HCT116 (cell line): ENCODE data around the gene C2CD3. TPM values are rescaled to one million over a fixed set of nuclear protein-coding genes. Genes with fewer than 3 reads are reported as not detected.

ENCODE experiments used
- ATAC-seq: fragments of 200-7000 bp; cut with Tn5 transposase; 2 replicates; pipeline ENCODE4 v1.9.1; 2020; ENCODE audit warnings: mild to moderate bottlenecking, moderate library complexity
- BruUV-seq: library from RNA; stranded (reverse); fragments of 400-500 nt; replicated peaks from 2 replicates; lab custom pipeline; 2021; lab: Mats Ljungman, UMichigan
- CTCF ChIA-PET: fragments of 300-600 bp; sonication (Branson Sonifier 250); formaldehyde crosslinking; loops from one replicate; lab custom pipeline; 2021; ENCODE audit warnings: antibody characterized with exemption; lab: Charles Lee
- POLR2A ChIA-PET: fragments of 300-600, 350-600 bp; sonication (Branson Sonifier 250); formaldehyde crosslinking; loops from one replicate; lab custom pipeline; 2021; ENCODE audit warnings: antibody characterized with exemption; lab: Charles Lee
- RAD21 ChIA-PET, 2 experiments: fragments of 300-600 bp; sonication (Branson Sonifier 250); formaldehyde crosslinking; loops; one replicate each; lab custom pipeline; 2023; ENCODE audit warnings: low total read pairs in 2 of 2; ENCODE audit not compliant: uncharacterized antibody in 2 of 2, unreplicated experiment in 2 of 2, low non-redundant PET in 1 of 2; lab: Charles Lee
- DNase-seq: peaks from one replicate; pipeline ENCODE4 v3.0.0-alpha.2; 2010; ENCODE audit warnings: low read depth, low spot score
- H2AFZ ChIP-seq: fragments of 200-600 bp; shearing (Covaris generic), sonication (generic); 2 replicates; pipeline ENCODE4 v1.6.1; 2017; ENCODE audit warnings: low read depth, mixed run types, mixed read lengths, antibody characterized with exemption, low read length; ENCODE audit not compliant: poor library complexity, severe bottlenecking
- H3K27ac ChIP-seq: 2 replicates; pipeline ENCODE4 v1.5.1; 2012; ENCODE audit warnings: low read depth, low read length
- H3K27me3 ChIP-seq: fragments of 200-600 bp; sonication (generic); 2 replicates; pipeline ENCODE4 v1.6.1; 2016; ENCODE audit warnings: mixed run types, low read length, mixed read lengths; ENCODE audit not compliant: insufficient read depth
- H3K36me3 ChIP-seq, 2 experiments: fragments of 200-500 bp in 1 of 2; fragments of 200-600 bp in 1 of 2; sonication (Bioruptor generic) in 1 of 2; sonication (generic) in 1 of 2; 2 replicates each; pipeline versions ENCODE4 v1.5.1 to v1.6.1; 2014 to 2016; ENCODE audit warnings: low read length in 2 of 2, inconsistent platforms in 1 of 2, mixed read lengths in 1 of 2, mixed run types in 1 of 2; ENCODE audit not compliant: insufficient read depth in 2 of 2, control insufficient read depth in 1 of 2
- H3K4me1 ChIP-seq, 2 experiments: fragments of 200-600 bp in 1 of 2; sonication (generic) in 1 of 2; 2 replicates each; pipeline versions ENCODE4 v1.5.1 to v1.6.1; 2012 to 2017; ENCODE audit warnings: low read length in 2 of 2, inconsistent platforms in 1 of 2, mild to moderate bottlenecking in 1 of 2, mixed read lengths in 1 of 2, mixed run types in 1 of 2, moderate library complexity in 1 of 2; ENCODE audit not compliant: insufficient read depth in 2 of 2, control insufficient read depth in 1 of 2
- H3K4me2 ChIP-seq: fragments of 200-600 bp; sonication (generic); 2 replicates; pipeline ENCODE4 v1.6.1; 2017; ENCODE audit warnings: mixed run types, low read length, mixed read lengths
- H3K4me3 ChIP-seq, 2 experiments: fragments of 200-600 bp in 1 of 2; sonication (generic) in 1 of 2; replicated peaks in 1 of 2; 2 replicates each; pipeline ENCODE4 v1.5.1; 2011 to 2016; ENCODE audit warnings: low read length in 2 of 2, control low read depth in 1 of 2, low read depth in 1 of 2, mild to moderate bottlenecking in 1 of 2, mixed read lengths in 1 of 2, mixed run types in 1 of 2
- H3K79me2 ChIP-seq: fragments of 200-600 bp; sonication (generic); 2 replicates; pipeline ENCODE4 v1.6.1; 2017; ENCODE audit warnings: mild to moderate bottlenecking, mixed run types, low read length, moderate library complexity, mixed read lengths; ENCODE audit not compliant: insufficient read depth
- H3K9ac ChIP-seq: fragments of 200-600 bp; sonication (generic); 2 replicates; pipeline ENCODE4 v1.6.1; 2016; ENCODE audit warnings: low read length, mixed read lengths
- H3K9me2 ChIP-seq: fragments of 200-600 bp; sonication (generic), shearing (Covaris generic); 2 replicates; pipeline ENCODE4 v1.6.1; 2017; ENCODE audit warnings: mixed run types, mild to moderate bottlenecking, moderate library complexity; ENCODE audit not compliant: insufficient read depth
- H3K9me3 ChIP-seq, 2 experiments: fragments of 200-500 bp in 1 of 2; fragments of 200-600 bp in 1 of 2; sonication (Bioruptor generic) in 1 of 2; sonication (generic) in 1 of 2; 2 replicates each; pipeline ENCODE4 v1.6.1; 2014 to 2017; ENCODE audit warnings: low read length in 2 of 2, mixed read lengths in 2 of 2, inconsistent platforms in 1 of 2, low read depth in 1 of 2, mild to moderate bottlenecking in 1 of 2, mixed run types in 1 of 2, moderate library complexity in 1 of 2; ENCODE audit not compliant: control insufficient read depth in 1 of 2, insufficient read depth in 1 of 2
- H4K20me1 ChIP-seq: fragments of 200-600 bp; sonication (generic), shearing (Covaris generic); 2 replicates; pipeline ENCODE4 v1.6.1; 2017; ENCODE audit warnings: mixed run types, mild to moderate bottlenecking, moderate library complexity; ENCODE audit not compliant: insufficient read depth
- CBX3 ChIP-seq: IDR thresholded peaks from 2 replicates; pipeline ENCODE4 v1.6.1; 2012; ENCODE audit warnings: low read depth
- CEBPB ChIP-seq: IDR thresholded peaks from 2 replicates; pipeline ENCODE4 v1.6.1; 2012; ENCODE audit warnings: low read depth
- EZH2phosphoT487 ChIP-seq: fragments of 200-600 bp; IDR thresholded peaks from 2 replicates; pipeline ENCODE4 v1.6.1; 2018; ENCODE audit warnings: antibody characterized with exemption, borderline replicate concordance
- JUND ChIP-seq: IDR thresholded peaks from 2 replicates; pipeline ENCODE4 v1.6.1; 2012
- POLR2A ChIP-seq: IDR thresholded peaks from 2 replicates; pipeline ENCODE4 v1.7.0; 2011; ENCODE audit warnings: borderline replicate concordance; ENCODE audit not compliant: insufficient read depth, insufficient read length; ENCODE audit errors: extremely low read depth
- POLR2AphosphoS5 ChIP-seq: IDR thresholded peaks from 2 replicates; pipeline ENCODE4 v1.6.1; 2011; ENCODE audit warnings: mild to moderate bottlenecking, low read depth, low read length, moderate library complexity
- TCF7L2 ChIP-seq: IDR thresholded peaks from 2 replicates; pipeline ENCODE4 v1.7.0; 2011; ENCODE audit warnings: borderline replicate concordance, inconsistent platforms; ENCODE audit not compliant: insufficient read depth, insufficient read length; ENCODE audit errors: extremely low read depth
- intact Hi-C: fragments of 100-400 bp; cut with micrococcal nuclease; formaldehyde crosslinking; loops from 2 replicates; pipeline ENCODE4 v1.10.0; 2022
- total RNA-seq: library from RNA; stranded (reverse); gene quantifications from one replicate; pipeline ENCODE4 v1.2.1, GENCODE V29; 2021; ENCODE audit not compliant: unreplicated experiment

C2CD3 gene
- total RNA-seq, 1 experiment from 2014 or later = 30.6 TPM

GRCh38 chr11:73976451-73977151, 194.2 kb downstream of the C2CD3 start:
- CTCF ChIA-PET = no interaction called here
- Histone ChIP-seq H3K9ac (no peak overlapping the region), H3K9me3 (no peaks in the 10 kb centered on the region), H3K4me3 (no peak overlapping the region), H2AFZ (no peak overlapping the region), H3K27ac (no peak overlapping the region), H3K79me2 (0 out of 2 replicates have a peak, but pooled peaks cover under 1% of the 10 kb centered on the region), H4K20me1 (no peaks in the 10 kb centered on the region), H3K36me3 (peaks cover 0 to 2% of the 10 kb centered on the region in 2 experiments; a peak in 1 of 4 replicates)
- no peak for DNase-seq
- no TSS peak for BruUV-seq
- intact Hi-C loops = no loop called here
- no peak for ATAC-seq
- no peak for TF ChIP-seq JUND
- no peak for TF ChIP-seq CBX3
- TF ChIP-seq EZH2phosphoT487 = no peak
- TF ChIP-seq POLR2A = no peak
- TF ChIP-seq POLR2AphosphoS5 = no peak
- TF ChIP-seq, all 23 proteins: peak for 0
- no peak overlapping the region for H3K4me2 ChIP-seq
- peaks cover 11 to 18% of the 10 kb centered on the region in 2 experiments for H3K4me1 ChIP-seq
- no peaks in the 10 kb centered on the region for H3K9me2 ChIP-seq
- H3K27me3 ChIP-seq = no peaks in the 10 kb centered on the region
- POLR2A ChIA-PET = no interaction called here
- RAD21 ChIA-PET = no interaction called here

GRCh38 chr11:73975479-73975757, 195.4 kb downstream of the C2CD3 start:
- Histone ChIP-seq H4K20me1 (no peaks in the 10 kb centered on the region), H3K36me3 (peaks cover 0 to 2% of the 10 kb centered on the region in 2 experiments; a peak in 1 of 4 replicates), H3K27ac (no peak overlapping the region), H3K9me2 (no peaks in the 10 kb centered on the region), H3K4me2 (no peak overlapping the region), H3K4me3 (no peak overlapping the region), H3K4me1 (peaks cover 10 to 12% of the 10 kb centered on the region in 2 experiments), H3K79me2 (no peaks in the 10 kb centered on the region), H3K9me3 (no peaks in the 10 kb centered on the region), H2AFZ (no peak overlapping the region), H3K27me3 (no peaks in the 10 kb centered on the region), H3K9ac (no peak overlapping the region)
- ATAC-seq (no peak), DNase-seq (no peak)
- intact Hi-C loops = no loop called here
- BruUV-seq = no TSS peak
- ChIA-PET RAD21 (no interaction called here), POLR2A (no interaction called here), CTCF (no interaction called here)
- TF ChIP-seq CEBPB (no peak), TCF7L2 (no peak)
